ENCODE results near the gene TBX18.

TBX18 gene

DNA sequence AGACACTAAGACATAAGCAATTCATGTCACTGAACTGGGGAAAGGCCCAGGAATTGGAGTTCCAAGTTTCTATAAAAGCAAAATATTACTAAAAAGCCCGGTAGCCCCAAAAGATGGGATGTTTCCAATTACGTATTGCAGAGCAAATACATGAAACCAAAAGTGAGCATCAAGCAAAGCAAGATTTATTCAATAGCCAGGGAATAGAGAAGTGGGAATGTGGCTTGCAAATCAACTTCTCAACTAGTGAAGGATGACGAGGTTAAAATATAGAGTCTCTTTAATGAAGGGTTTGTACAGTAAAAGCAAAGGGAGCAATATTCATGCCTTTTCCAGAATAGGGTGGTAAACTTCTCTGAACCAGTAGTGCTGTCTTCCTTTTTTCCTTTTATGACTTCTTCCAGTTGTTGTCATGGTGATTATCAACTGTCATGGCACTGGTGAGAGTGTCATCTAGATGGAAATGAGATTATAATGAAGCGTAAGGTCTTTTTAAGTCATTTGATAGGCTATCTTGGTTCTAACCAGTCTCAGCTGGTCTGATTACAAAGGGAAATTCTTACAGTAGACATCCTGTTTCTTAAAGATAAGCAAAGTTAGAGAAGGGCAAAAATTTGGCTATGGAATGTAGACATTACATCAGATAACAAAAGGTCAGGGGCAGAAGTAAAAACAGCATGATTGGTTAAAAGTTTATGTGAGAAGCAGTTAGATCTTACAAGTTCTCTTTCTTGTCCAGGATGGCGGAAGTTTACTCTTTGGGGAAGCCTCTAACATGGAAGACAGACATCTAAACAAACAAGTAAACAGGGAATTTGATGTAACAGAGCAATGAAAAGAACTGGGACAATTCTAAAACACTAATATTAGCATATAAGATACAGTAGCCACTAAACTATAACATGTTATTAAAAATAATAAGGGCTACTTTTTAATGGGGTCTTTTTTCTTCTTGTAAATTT is 96.9 kb downstream of the TBX18 start:
- no peak for DNase-seq

DNA sequence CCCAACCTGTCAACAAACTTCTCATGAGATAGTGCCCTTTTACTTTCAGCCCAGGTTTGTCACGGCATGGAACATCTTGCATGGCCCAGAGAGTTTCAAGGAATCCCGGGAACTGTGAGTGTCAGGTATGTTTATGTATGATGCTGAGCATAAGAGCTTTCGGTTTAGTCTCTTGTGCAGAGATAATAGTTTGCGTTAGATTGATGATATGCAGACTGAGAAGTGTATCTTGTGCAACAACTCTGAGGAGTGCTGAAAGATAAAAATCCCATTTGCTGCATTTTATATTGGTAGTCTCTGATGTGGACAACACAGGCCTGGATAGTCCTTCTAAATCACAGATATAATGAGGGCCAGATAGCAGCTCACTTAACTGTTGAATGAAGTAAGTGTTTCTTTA is 99.0 kb downstream of the TBX18 start:
- no peak for DNase-seq

GRCh38 chr6:84663866-84664265 is 100.5 kb downstream of the TBX18 start:
- DNase-seq = no peak

GRCh38 chr6:84657486-84657885 is 106.9 kb downstream of the TBX18 start:
- DNase-seq = no peak

DNA sequence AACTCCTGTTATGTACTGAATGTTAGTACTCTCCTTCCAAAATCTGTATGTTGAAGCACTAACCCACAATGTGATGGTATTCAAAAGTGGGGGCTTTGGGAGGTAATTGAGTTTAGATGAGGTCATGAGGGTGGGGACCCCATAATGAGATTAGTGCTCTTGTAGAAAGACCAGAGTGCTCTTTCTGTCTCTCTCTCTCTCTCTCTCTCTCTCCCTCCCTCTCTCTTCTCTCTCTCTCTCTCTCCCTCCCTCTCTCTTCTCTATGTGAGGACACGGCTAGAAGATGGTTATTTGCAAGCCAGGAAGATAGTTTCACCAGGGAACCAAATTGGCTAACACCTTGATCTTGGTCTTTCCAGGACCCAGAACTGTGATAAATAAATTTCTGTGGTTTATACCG is 107.4 kb downstream of the TBX18 start:
- DNase-seq = no peak

DNA sequence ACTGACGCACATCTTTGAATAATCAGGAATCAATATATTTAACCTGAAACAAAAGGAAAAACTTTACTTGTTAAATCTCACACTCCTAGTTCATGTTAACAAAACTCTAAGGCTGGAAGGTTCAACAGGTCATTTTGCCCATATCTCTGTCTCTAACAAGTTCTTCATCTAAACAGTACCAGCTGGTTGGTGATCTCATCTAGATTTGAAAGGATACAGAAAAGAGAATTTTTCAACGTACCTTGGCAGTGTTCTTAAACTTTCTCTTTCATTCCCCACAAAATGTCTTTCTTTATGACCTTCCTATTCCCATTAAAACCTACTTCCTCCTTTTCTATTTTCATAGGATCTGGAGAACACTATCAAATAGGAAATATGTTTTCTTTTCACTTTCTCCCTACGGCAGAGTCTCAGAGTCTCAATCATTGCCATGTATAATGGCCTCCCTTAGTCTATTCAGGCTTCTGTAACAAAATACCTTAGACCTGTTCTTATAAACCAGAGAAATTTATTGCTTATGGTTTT is 111.3 kb downstream of the TBX18 start:
- no peak for DNase-seq

GRCh38 chr6:84652356-84653026 is 111.9 kb downstream of the TBX18 start:
- no peak for DNase-seq

DNA sequence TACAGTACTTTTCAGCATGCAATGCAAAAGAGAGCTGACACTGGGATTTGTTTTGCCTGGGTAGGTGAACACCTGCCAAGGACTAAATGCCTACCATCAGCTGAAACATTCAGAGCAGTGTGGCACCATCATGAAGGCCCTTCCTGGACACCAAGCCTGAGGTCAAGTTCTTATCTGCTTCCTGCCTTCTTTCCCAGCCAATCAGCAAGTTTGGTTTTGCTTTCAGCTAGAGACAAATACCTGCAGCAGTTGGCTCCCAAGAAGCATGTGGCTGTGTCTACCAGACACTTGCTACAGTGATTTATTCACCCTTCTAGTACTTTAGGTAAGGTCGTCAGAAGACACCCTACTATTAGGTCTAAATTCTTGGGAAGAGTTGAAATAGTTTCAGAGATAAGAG is 112.8 kb downstream of the TBX18 start:
- no peak for DNase-seq

- no peak for DNase-seq
Observed at GRCh38 chr6:84648444-84648843, 116.0 kb downstream of the TBX18 start.

DNA sequence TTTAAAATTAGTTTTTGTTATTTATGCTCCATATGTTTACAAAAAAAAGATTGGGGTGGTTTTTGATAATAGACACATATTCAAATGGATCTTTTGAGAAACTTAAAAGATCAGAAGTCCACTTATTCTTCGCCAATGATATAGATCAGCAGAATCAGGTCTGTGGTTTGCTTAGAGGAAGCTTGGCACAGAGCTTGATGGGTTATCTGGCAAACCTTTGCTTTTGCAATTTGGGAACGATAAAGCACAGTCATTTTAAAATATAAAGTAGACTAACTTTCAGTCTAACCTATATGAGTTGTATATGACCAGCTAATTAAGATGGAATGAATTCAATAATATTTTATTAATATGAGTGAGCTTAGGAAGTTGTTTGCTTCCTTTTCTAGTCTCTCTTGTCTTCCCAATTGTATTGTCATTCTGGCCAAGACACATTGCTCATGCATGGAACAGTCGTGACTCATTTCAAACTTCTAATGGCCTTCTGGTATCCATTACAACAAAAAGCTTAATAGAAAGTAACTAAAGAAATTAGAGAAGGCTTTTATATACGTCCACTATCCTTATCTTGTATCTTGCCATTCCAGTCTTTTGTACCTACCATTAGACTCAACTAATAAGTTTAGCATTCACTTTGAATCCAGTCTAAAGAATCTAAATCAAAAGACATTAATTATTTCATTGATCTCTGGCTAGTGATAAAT is 118.7 kb downstream of the TBX18 start:
- no peak for DNase-seq

DNA sequence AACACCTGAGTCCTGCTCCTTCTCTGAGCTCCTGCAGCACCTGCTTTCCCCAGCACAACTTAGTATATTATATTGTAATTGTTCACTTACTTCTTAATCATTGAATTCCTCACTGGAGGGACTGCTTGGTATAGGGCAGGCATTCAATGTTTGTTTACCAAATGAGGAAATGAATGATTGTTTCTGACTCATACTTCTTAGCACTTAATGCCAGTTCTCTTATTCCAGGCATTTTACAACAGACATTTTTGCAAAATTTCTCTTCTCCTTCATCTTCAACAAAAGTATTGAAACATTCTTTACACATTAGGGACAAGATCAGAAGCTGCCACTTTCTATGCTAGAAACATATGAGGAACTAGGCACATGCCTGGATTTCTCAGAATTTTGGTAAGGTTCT is 119.4 kb downstream of the TBX18 start:
- DNase-seq = no peak

- DNase-seq = no peak
Observed at GRCh38 chr6:84643778-84644177, 120.6 kb downstream of the TBX18 start.

DNA sequence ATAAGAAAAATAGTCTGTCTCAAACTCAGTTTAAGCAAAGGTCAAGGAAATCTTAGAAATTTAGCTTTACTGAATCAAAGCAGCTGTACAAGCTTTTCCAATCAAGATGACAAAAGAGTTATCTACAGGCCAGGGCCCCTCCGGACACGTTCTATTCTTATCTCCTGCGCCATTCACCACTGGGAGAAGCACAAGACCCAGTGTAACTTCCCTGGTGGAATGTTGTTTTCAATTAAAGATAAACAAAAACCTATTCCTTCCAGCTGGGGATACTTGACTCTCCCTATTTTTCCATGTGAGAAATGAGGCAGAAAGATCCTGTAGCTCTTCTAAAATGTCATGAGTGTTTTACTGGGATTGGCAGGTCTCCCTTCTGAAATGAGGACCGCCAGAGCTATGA is 123.3 kb downstream of the TBX18 start:
- DNase-seq = no peak

DNA sequence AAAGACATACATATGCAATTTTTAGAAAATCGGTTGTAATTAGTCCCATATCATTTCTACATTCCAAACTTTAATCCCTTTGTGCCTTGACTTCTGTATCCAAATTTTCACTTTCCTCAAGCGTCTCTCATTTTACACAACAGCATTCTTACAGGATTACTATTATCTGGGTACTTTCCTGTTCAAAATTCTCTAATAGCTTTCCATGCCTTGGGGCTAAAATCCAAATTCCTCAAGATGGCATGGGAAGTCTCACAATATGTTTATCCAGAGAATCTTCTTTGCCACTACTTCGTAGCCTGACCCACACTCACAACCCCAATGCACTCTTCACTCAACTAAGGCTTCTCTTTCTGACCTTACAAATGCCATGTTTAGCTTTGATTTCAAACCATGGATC is 125.0 kb downstream of the TBX18 start:
- no peak for DNase-seq

DNA sequence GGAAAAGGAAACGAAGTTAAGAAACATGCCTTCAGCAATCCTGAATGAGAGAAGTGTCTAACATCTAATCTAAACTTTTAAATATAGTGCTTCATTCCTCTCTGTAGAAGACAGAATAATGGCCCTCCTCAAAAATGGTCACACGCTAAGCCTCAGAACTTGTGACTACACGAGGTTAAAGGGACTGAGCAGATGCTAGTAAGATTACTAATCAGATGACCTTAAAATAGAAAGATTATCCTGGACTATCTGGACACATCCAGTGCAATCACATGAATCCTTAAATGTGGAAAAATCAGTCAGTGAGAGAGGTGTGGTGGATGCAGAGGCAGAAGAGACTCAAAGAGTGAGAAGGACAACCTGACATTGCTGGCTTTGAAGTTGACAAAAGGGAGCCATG is 126.1 kb downstream of the TBX18 start:
- no peak for DNase-seq

Measured in midbrain (tissue), 1 donor.